B cell (primary cell): Measurements from ENCODE around the gene NTMT1. TPM values are rescaled to one million over a fixed set of nuclear protein-coding genes. Genes with fewer than 3 reads are reported as not detected.

Source experiments
- ATAC-seq: fragments of 200-7000 bp; cut with Tn5 transposase; one replicate; pipeline ENCODE4 v1.10.0; 2021; ENCODE audit warnings: low read depth, mild to moderate bottlenecking, moderate number of reproducible peaks, moderate library complexity
- CTCF ChIA-PET: fragments of 350-600 bp; sonication (Branson Sonifier 250); formaldehyde crosslinking; loops from one replicate; lab custom pipeline; 2021; ENCODE audit warnings: antibody characterized with exemption, inconsistent platforms; lab: Charles Lee
- POLR2A ChIA-PET: fragments of 350-600 bp; sonication (Branson Sonifier 250); formaldehyde crosslinking; loops from one replicate; lab custom pipeline; 2021; ENCODE audit warnings: antibody characterized with exemption; lab: Charles Lee
- DNase-seq: peaks from one replicate; pipeline ENCODE4 v3.0.0; 2013
- H2AFZ ChIP-seq: 2 replicates; pipeline ENCODE4 v1.6.1; 2012; ENCODE audit warnings: mild to moderate bottlenecking, low read depth, low read length; ENCODE audit not compliant: insufficient read depth, poor library complexity, severe bottlenecking
- H3K27ac ChIP-seq, 2 donors: 1 replicate in 1 of 2; 2 replicates in 1 of 2; pipeline ENCODE4 v1.5.1; 2012 to 2013; ENCODE audit warnings: low read length in 2 of 2, mild to moderate bottlenecking in 2 of 2, moderate library complexity in 1 of 2
- H3K27me3 ChIP-seq, 4 experiments: fragments of 200-600 bp in 1 of 4; sonication (generic) in 1 of 4; replicated peaks in 1 of 4; 1 replicate in 2 of 4; 2 replicates in 2 of 4; pipeline versions ENCODE4 v1.6.1 to v1.7.0; 2013 to 2016; ENCODE audit warnings: low read length in 3 of 4, mild to moderate bottlenecking in 2 of 4, mixed read lengths in 1 of 4, moderate library complexity in 1 of 4; ENCODE audit not compliant: insufficient read depth in 4 of 4, control insufficient read depth in 3 of 4; ENCODE audit errors: control extremely low read depth in 1 of 4
- H3K36me3 ChIP-seq, 2 experiments: replicated peaks in 1 of 2; 1 replicate in 1 of 2; 2 replicates in 1 of 2; pipeline versions ENCODE4 v1.6.1 to v1.7.1; 2013; ENCODE audit warnings: low read length in 1 of 2; ENCODE audit not compliant: insufficient read depth in 2 of 2, control insufficient read depth in 1 of 2; ENCODE audit errors: control extremely low read depth in 1 of 2, extremely low read depth in 1 of 2
- H3K4me1 ChIP-seq, 2 donors: fragments of 200-600 bp in 1 of 2; sonication (generic) in 1 of 2; 1 replicate in 1 of 2; 2 replicates in 1 of 2; pipeline versions ENCODE4 v1.5.1 to v1.6.1; 2013 to 2017; ENCODE audit warnings: low read length in 2 of 2; ENCODE audit not compliant: control insufficient read depth in 2 of 2, insufficient read depth in 2 of 2
- H3K4me2 ChIP-seq: replicated peaks from 2 replicates; pipeline ENCODE3; 2012; ENCODE audit warnings: mild to moderate bottlenecking, low read depth, low read length; ENCODE audit not compliant: poor library complexity, severe bottlenecking
- H3K4me3 ChIP-seq, 5 experiments: fragments of 200-600 bp in 1 of 5; sonication (generic) in 1 of 5; 1 replicate in 3 of 5; 2 replicates in 2 of 5; pipeline versions ENCODE4 v1.5.1 to v1.7.0; 2011 to 2016; ENCODE audit warnings: low read length in 4 of 5, mild to moderate bottlenecking in 4 of 5, low read depth in 2 of 5, control low read depth in 1 of 5, moderate library complexity in 1 of 5; ENCODE audit not compliant: insufficient read depth in 1 of 5; ENCODE audit errors: control extremely low read depth in 1 of 5, extremely low read depth in 1 of 5
- H3K79me2 ChIP-seq: fragments of 200-600 bp; sonication (generic); one replicate; pipeline ENCODE4 v1.6.0; 2016; ENCODE audit warnings: low read length; ENCODE audit not compliant: control insufficient read depth, insufficient read depth
- H3K9ac ChIP-seq: fragments of 200-600 bp; sonication (generic); 2 replicates; pipeline ENCODE4 v1.6.1; 2017; ENCODE audit warnings: mild to moderate bottlenecking, low read length, moderate library complexity
- H3K9me3 ChIP-seq, 3 donors: one replicate each; pipeline versions ENCODE4 v1.6.1 to v1.7.1; 2013; ENCODE audit warnings: low read length in 2 of 3; ENCODE audit not compliant: control insufficient read depth in 2 of 3, insufficient read depth in 1 of 3; ENCODE audit errors: control extremely low read depth in 1 of 3
- H4K20me1 ChIP-seq: 2 replicates; pipeline ENCODE4 v1.6.0; 2012; ENCODE audit warnings: mild to moderate bottlenecking, low read length; ENCODE audit not compliant: insufficient read depth, control insufficient read depth, poor library complexity, severe bottlenecking
- H3K27ac Mint-ChIP-seq: one replicate; pipeline ENCODE4 v1.8.0; 2021; ENCODE audit warnings: mixed read lengths
- H3K27me3 Mint-ChIP-seq: one replicate; pipeline ENCODE4 v1.8.0; 2021; ENCODE audit warnings: mixed read lengths
- H3K4me1 Mint-ChIP-seq: one replicate; pipeline ENCODE4 v1.8.0; 2021; ENCODE audit warnings: mixed read lengths
- H3K4me3 Mint-ChIP-seq: one replicate; pipeline ENCODE4 v1.8.0; 2021; ENCODE audit warnings: mixed read lengths
- H3K9me3 Mint-ChIP-seq: one replicate; pipeline ENCODE4 v1.8.0; 2022; ENCODE audit warnings: mixed read lengths; ENCODE audit not compliant: insufficient read depth
- EZH2 ChIP-seq: IDR thresholded peaks from 2 replicates; pipeline ENCODE4 v1.6.1; 2012; ENCODE audit warnings: borderline replicate concordance, low read depth, mild to moderate bottlenecking, moderate library complexity, low read length; ENCODE audit not compliant: insufficient read depth, poor library complexity, severe bottlenecking
- whole genome bisulfite sequencing: methylation state at CpG from one replicate; pipeline ENCODE4 v1.1.5; 2013; ENCODE audit warnings: missing lambda C conversion rate; ENCODE audit not compliant: insufficient coverage; 5-methylcytosine and 5-hydroxymethylcytosine counted together
- intact Hi-C: fragments of 100-400 bp; cut with micrococcal nuclease; formaldehyde crosslinking; loops from one replicate; pipeline ENCODE4 v1.10.0; 2022
- polyA plus RNA-seq: library from polyadenylated mRNA; depleted of rRNA; stranded (reverse); fragments of >200 nt; gene quantifications from 2 replicates; pipeline ENCODE4 v1.2.3, GENCODE V29; 2012
- total RNA-seq, 2 donors: library from RNA; stranded (reverse); fragments of 120-200 nt in 1 of 2; gene quantifications; 1 replicate in 1 of 2; 2 replicates in 1 of 2; pipeline versions ENCODE4 v1.2.3 to v1.2.4, GENCODE V29; 2013 to 2022
- TF ChIP-seq, protein P1 (sequence below): fragments of 200-600 bp; IDR thresholded peaks from one replicate; pipeline ENCODE4 v1.8.0; 2022; ENCODE audit warnings: antibody characterized with exemption, mild to moderate bottlenecking

The NTMT1 gene
- total and polyA plus RNA-seq, 2 donors (not counting 1 experiment from before 2014, with no cell fraction given), result 21.8 to 35.3 TPM

GRCh38 chr9:129609486-129610212, 16.3 kb upstream of the NTMT1 start:
- Histone ChIP-seq H3K4me1 (peaks cover 19 to 21% of the 10 kb centered on the region in 2 donors), H4K20me1 (no peaks in the 10 kb centered on the region), H3K36me3 (no peaks in the 10 kb centered on the region), H3K9ac (peak overlapping the region; percentile 89), H3K4me2 (peak overlapping the region; percentile 98), H3K27me3 (peaks cover 0 to 10% (median 0%) of the 10 kb centered on the region in 4 experiments), H3K9me3 (peaks cover 0 to 4% (median 0%) of the 10 kb centered on the region in 3 donors), H3K27ac (no peak overlapping the region), H2AFZ (peak overlapping the region; percentile 88), H3K4me3 (peak overlapping the region in 4 of 5 experiments; percentile 15 to 65 (median 56)), H3K79me2 (no peaks in the 10 kb centered on the region)
- Mint-ChIP-seq H3K4me1 (peaks cover 23% of the 10 kb centered on the region), H3K27ac (peak overlapping the region; percentile 98), H3K27me3 (no peaks in the 10 kb centered on the region), H3K4me3 (peak overlapping the region; percentile 95), H3K9me3 (no peaks in the 10 kb centered on the region)
- intact Hi-C loops, result loop anchor here (1.0 to 5.0 kb wide), 5 partner anchors 122 to 478 kb away; no protein-coding TSS in a partner anchor
- DNase-seq (peak; percentile 64), ATAC-seq (peak; percentile 49)
- POLR2A ChIA-PET, result no interaction called here
- TF ChIP-seq, protein P1, sequence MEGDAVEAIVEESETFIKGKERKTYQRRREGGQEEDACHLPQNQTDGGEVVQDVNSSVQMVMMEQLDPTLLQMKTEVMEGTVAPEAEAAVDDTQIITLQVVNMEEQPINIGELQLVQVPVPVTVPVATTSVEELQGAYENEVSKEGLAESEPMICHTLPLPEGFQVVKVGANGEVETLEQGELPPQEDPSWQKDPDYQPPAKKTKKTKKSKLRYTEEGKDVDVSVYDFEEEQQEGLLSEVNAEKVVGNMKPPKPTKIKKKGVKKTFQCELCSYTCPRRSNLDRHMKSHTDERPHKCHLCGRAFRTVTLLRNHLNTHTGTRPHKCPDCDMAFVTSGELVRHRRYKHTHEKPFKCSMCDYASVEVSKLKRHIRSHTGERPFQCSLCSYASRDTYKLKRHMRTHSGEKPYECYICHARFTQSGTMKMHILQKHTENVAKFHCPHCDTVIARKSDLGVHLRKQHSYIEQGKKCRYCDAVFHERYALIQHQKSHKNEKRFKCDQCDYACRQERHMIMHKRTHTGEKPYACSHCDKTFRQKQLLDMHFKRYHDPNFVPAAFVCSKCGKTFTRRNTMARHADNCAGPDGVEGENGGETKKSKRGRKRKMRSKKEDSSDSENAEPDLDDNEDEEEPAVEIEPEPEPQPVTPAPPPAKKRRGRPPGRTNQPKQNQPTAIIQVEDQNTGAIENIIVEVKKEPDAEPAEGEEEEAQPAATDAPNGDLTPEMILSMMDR, result no peak
- no peak for TF ChIP-seq EZH2
- WGBS, result 8% methylated on average over 19 of the region's 30 CpGs
- CTCF ChIA-PET, result interaction anchor here (0.6 to 5.9 kb wide), 11 partner anchors 12 to 499 kb away, joined by 3 to 55 read pairs (median 9); partner anchors contain the start of genes C9orf50, NTMT1 and PTPA

- peak overlapping the region; percentile 79 for H3K4me3 Mint-ChIP-seq
- ChIA-PET POLR2A (no interaction called here), CTCF (interaction anchor here (4.0 kb wide), 1 partner anchor 15 kb away, joined by 20 read pairs; the partner anchor contains the start of gene NTMT1)
- Histone ChIP-seq H3K79me2 (no peaks in the 10 kb centered on the region), H2AFZ (peak overlapping the region; percentile 82), H3K27ac (peak overlapping the region in 1 of 2 donors; percentile 39), H3K9me3 (peaks cover 0 to 4% (median 0%) of the 10 kb centered on the region in 3 donors), H3K4me2 (peak overlapping the region; percentile 98), H3K27me3 (peaks cover 0 to 10% (median 0%) of the 10 kb centered on the region in 4 experiments), H3K36me3 (no peaks in the 10 kb centered on the region), H3K4me3 (peak overlapping the region; percentile 21 to 86 (median 59)), H4K20me1 (no peaks in the 10 kb centered on the region), H3K4me1 (peaks cover 19 to 21% of the 10 kb centered on the region in 2 donors), H3K9ac (peak overlapping the region; percentile 89)
- no peaks in the 10 kb centered on the region for H3K9me3 Mint-ChIP-seq
- ATAC-seq, result peak; percentile 16
- WGBS, result 0% methylated on average over 22 of the region's 24 CpGs
- H3K4me1 Mint-ChIP-seq, result peaks cover 22% of the 10 kb centered on the region
- H3K27ac Mint-ChIP-seq, result peak overlapping the region; percentile 41
- DNase-seq, result no peak
- no peak for TF ChIP-seq EZH2
- TF ChIP-seq, protein P1, result no peak
- no peaks in the 10 kb centered on the region for H3K27me3 Mint-ChIP-seq
- intact Hi-C loops, result loop anchor here (1.0 to 5.0 kb wide), 5 partner anchors 123 to 479 kb away; no protein-coding TSS in a partner anchor
Observed at GRCh38 chr9:129610213-129610472, 15.8 kb upstream of the NTMT1 start.
